GM21737 (cell line): Measurements from ENCODE around the gene FOXL3.
"Not testable (repeated sequence)": the region's sequence is repeated elsewhere in the genome, so short reads cannot be mapped to it uniquely, and the experiment has no call there.

Source experiments
- ATAC-seq: cut with Tn5 transposase; IDR thresholded peaks from one replicate; pipeline ENCODE4 v1.9.1; 2021; ENCODE audit warnings: mild to moderate bottlenecking, moderate library complexity; ENCODE audit not compliant: unreplicated experiment

The FOXL3 gene

GRCh38 chr7:289756-290553 is at the start of gene FOXL3:
Gene FOXL3 (plus strand): TSS chr7:290170. CDS start chr7:290170, 0 bp downstream.
- no peak for ATAC-seq

GRCh38 chr7:240887-241421 is 49.0 kb upstream of the FOXL3 start:
- ATAC-seq = no peak

- ATAC-seq = no peak
These were observed 48.5 kb upstream of the FOXL3 start for GRCh38 chr7:241513-241912.

- not testable (repeated sequence) for ATAC-seq
These were observed 47.0 kb upstream of the FOXL3 start for GRCh38 chr7:242826-243579.

- not testable (repeated sequence) for ATAC-seq
These were observed 46.4 kb upstream of the FOXL3 start for GRCh38 chr7:243580-243978.

GRCh38 chr7:244974-245373 is 45.0 kb upstream of the FOXL3 start:
- ATAC-seq = no peak

GRCh38 chr7:245574-246295 is 44.2 kb upstream of the FOXL3 start:
- no peak for ATAC-seq

- ATAC-seq = no peak
These were observed 43.5 kb upstream of the FOXL3 start for GRCh38 chr7:246451-246850.

DNA sequence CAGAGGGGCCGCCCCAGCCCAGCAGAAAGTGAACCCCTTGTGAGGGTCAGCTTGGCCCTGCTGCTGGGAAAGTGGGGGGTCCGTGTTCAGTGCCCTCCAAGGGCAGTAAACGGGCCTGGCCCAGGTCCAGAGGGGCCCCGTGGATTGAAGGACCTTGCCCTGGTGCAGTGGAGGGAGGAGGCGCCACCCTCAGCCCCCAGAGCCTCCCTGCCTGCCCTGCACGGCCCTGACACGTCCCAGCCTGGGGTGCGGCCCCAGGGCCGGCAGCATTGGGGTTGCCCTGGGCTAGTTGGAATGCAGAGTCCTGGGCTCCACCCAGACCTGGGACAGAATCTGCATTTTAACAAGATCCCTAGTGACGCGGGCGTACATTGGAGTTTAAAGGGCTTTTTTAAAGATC is 42.8 kb upstream of the FOXL3 start:
- no peak for ATAC-seq

DNA sequence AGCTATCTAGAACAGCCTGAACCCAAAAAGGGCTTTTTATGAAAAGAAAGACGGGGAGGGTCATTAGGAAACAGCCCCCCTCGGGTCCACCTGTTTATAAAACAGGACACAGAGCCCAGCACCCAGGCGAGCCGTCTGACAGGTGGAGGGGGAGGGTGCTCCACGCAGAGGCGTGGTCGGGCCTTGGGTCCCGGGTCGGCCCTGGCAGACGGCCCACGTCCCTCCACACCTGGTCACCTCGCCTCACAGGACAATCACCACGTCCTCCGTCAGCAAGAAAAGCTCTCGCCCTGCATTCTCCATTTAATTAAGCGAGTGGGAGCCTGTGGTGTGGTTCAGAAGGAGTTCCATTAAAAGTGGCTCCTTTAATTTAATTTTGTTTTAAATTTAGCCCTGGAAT is 42.3 kb upstream of the FOXL3 start:
- no peak for ATAC-seq

- ATAC-seq = no peak
These were observed 41.1 kb upstream of the FOXL3 start for GRCh38 chr7:248732-249435.

DNA sequence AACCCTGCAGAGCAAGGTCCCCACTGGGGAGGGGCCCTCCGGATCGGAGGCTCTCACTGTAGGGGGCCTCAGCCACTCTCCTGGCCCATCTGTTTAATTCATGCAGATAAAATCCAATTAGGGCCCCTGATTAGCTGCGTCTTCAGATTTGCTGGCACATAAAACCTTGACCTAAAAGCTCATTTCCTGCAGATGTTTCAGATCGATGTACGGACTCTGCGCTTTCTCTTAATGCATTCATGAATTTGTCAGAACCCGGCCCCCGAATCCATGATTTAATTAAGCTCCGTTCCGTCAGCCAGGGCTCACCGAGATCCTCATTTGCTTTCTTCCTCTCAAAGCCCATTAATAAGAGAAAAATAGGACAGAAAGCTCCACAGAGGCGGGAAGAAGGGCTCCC is 40.0 kb upstream of the FOXL3 start:
- no peak for ATAC-seq

- ATAC-seq = no peak
These were observed 39.4 kb upstream of the FOXL3 start for GRCh38 chr7:250523-250922.

GRCh38 chr7:251005-251404 is 39.0 kb upstream of the FOXL3 start:
- no peak for ATAC-seq

DNA sequence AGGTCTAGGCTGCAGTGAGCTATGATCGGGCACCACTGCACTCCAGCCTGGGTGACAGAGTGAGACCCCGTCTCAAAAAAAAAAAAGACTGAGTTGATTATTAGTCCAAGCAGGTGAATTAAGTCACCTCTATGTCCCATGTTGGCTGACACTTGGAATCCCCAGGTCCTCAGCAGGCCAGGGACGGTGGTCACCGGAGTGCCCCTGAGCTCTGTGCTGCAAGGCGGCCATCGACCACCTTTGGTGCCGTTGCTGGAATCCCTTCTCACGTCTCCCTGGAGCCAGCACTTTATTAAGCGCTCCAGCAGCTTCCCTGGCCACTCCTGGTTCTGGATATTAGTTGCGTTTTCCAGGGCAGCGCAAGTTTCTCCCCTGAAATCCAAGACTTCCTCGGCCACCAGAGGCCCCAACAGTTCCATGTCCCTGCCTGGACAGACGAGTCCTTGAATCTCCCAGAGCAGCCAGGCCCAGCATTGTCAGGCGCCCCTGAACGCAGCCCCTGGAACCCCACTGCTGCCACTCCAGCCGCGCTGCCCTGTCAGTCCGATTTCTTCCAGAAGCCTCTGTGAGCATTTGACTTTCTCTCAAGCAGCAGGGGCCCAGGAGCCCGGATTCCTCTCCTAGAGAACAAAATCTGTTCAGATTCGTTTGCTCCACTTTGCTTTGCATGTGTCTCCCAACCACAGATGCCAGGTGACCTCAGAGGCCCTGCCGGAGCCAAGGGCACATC is 38.4 kb upstream of the FOXL3 start:
- no peak for ATAC-seq

DNA sequence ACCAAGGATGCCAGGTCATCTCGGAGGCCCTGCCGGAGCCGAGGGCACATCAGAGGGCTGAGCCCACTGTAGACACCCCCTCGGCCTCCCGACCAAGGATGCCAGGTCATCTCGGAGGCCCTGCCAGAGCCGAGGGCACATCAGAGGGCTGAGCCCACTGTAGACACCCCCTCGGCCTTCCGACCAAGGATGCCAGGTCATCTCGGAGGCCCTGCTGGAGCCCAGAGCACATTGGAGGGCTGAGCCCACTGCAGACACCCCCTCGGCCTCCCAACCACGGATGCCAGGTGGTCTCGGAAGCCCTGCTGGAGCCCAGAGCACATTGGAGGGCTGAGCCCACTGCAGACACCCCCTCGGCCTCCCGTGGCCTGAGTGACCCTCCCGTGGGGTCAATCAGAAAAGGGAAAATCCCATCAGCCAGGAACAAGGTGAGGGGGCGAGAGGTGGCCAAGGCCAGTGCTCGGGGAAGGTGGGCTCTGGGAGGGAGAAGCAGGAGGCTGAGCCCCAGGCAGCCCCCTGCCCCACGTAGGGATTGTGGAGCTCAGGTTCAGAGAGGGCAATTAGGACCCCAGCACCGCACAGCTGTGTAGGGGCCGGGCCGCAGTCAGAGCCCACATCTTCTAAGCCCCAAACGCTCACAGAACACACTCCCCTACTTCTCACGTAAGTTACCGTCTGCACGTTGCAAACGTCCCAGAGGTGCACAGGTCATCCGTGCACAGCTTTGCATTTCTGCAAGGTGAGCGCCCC is 37.6 kb upstream of the FOXL3 start:
- no peak for ATAC-seq

DNA sequence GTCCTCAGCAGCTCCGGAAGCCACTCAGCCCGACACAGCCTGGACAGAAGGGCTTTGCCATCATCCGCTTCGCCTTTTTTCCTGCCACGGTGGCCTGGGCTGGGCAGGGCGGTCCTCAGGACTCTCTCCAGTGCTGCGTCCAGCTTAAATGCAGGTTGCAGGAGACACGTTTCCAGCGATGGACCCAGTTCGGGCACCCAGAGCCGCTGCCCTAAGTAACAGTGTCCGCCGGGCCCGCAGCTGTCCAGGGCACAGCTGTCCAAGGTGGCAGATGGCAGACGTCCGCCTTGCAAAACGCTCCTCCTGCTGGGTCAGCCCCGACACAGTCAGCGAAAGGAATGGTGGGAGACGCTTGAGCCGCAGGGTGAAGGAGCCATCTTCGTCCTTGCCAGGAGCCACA is 37.0 kb upstream of the FOXL3 start:
- no peak for ATAC-seq

DNA sequence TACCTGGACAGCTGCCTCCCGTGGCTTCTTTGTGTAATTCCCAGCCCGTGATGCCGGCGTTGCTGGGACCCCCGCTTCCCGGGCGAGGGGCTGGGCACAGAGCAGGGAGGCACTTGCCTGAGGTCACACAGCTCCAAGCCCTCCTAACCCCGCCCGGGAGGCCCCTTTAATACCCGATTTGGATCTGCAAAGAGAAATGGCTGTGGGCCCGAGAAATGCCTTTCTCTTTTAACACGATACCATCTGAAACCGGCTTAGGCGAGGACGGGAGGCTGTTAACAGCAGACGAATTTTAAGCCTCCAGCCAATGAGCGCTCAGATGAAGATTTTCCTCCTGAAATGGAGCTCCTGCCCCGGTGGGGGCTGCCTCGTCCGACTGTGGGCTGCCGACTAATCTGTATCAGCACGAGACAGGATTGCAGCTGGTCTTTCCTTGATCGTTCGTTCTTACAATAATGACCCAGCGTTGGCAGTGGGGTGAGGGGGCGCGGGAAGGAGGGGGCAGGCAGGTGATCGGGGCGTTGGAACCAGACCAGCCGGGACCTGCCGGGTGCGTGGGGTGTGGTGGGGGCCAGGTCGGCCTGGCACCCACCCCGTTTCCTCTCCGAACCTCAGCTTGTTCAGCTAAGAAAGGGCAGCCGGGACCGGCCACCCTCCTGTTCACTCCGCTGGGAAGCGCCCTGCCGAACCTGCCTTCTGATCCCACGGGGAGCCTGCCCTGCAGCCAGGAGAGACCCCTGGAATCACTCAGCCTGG is 36.2 kb upstream of the FOXL3 start:
- ATAC-seq = no peak
